ACHN (cell line): ENCODE data around the gene UHRF2.

ENCODE experiments used
- DNase-seq: peaks from one replicate; pipeline ENCODE4 v3.0.0-alpha.2; 2015
- in situ Hi-C: cut with HindIII; loops from 2 replicates; pipeline ENCODE4 v1.10.0; 2017; ENCODE audit warnings: low sequenced_read_pairs, low pct_ligation_motif_present, low pct_unique_long_range_greater_than_20kb

The UHRF2 gene

GRCh38 chr9:6461619-6462018 is 48.6 kb downstream of the UHRF2 start:
- in situ Hi-C loops: no loop called here
- no peak for DNase-seq

GRCh38 chr9:6467006-6467625 is 54.1 kb downstream of the UHRF2 start:
- in situ Hi-C loops: no loop called here
- DNase-seq: no peak

GRCh38 chr9:6471231-6471850 is 58.3 kb downstream of the UHRF2 start:
- in situ Hi-C loops: no loop called here

GRCh38 chr9:6473151-6473550 is 60.2 kb downstream of the UHRF2 start:
- in situ Hi-C loops: no loop called here

More at GRCh38 chr9:6471231-6471850, 58.3 kb downstream of the UHRF2 start:
- no peak for DNase-seq

GRCh38 chr9:6479959-6480358 is 67.0 kb downstream of the UHRF2 start:
- in situ Hi-C loops: no loop called here
- no peak for DNase-seq

More at GRCh38 chr9:6473151-6473550, 60.2 kb downstream of the UHRF2 start:
- no peak for DNase-seq

- no peak for DNase-seq
- in situ Hi-C loops: no loop called here
Observed at GRCh38 chr9:6484210-6484609, 71.2 kb downstream of the UHRF2 start.

- in situ Hi-C loops: no loop called here
- peak; percentile 2 for DNase-seq
Observed at GRCh38 chr9:6488395-6488794, 75.4 kb downstream of the UHRF2 start.

- DNase-seq: no peak
- in situ Hi-C loops: no loop called here
Observed at GRCh38 chr9:6489099-6489498, 76.1 kb downstream of the UHRF2 start.

- in situ Hi-C loops: no loop called here
- DNase-seq: no peak
Observed at GRCh38 chr9:6490863-6491262, 77.9 kb downstream of the UHRF2 start.

- DNase-seq: no peak
- in situ Hi-C loops: no loop called here
Observed at GRCh38 chr9:6495466-6495865, 82.5 kb downstream of the UHRF2 start.

- DNase-seq: peak; percentile 34
- in situ Hi-C loops: no loop called here
Observed at GRCh38 chr9:6498982-6499381, 86.0 kb downstream of the UHRF2 start.

- no peak for DNase-seq
- in situ Hi-C loops: no loop called here
Observed at GRCh38 chr9:6501526-6502210, 88.7 kb downstream of the UHRF2 start.

GRCh38 chr9:6502399-6502798 is 89.4 kb downstream of the UHRF2 start:
- in situ Hi-C loops: no loop called here

GRCh38 chr9:6506571-6506970 is 93.6 kb downstream of the UHRF2 start:
- DNase-seq: no peak
- in situ Hi-C loops: no loop called here

More at GRCh38 chr9:6502399-6502798, 89.4 kb downstream of the UHRF2 start:
- no peak for DNase-seq

GRCh38 chr9:6512085-6512657 is 99.2 kb downstream of the UHRF2 start:
- in situ Hi-C loops: no loop called here

GRCh38 chr9:6522263-6522662 is 109.3 kb downstream of the UHRF2 start:
- DNase-seq: no peak
- in situ Hi-C loops: no loop called here

More at GRCh38 chr9:6512085-6512657, 99.2 kb downstream of the UHRF2 start:
- DNase-seq: no peak

- in situ Hi-C loops: no loop called here
- no peak for DNase-seq
Observed at GRCh38 chr9:6525326-6526045, 112.5 kb downstream of the UHRF2 start.

GRCh38 chr9:6535594-6535993 is 122.6 kb downstream of the UHRF2 start:
- in situ Hi-C loops: no loop called here
- DNase-seq: no peak

- DNase-seq: no peak
- in situ Hi-C loops: no loop called here
Observed at GRCh38 chr9:6538666-6539071, 125.7 kb downstream of the UHRF2 start.
